Tibial nerve (tissue), 3 donors: ENCODE measurements around the gene TLN1.

Experiments used
- CTCF ChIP-seq, 5 experiments: fragments of 200-600 bp in 3 of 5; fragments of 450-650 bp in 2 of 5; sonication (generic) in 3 of 5; IDR thresholded peaks; one replicate each; pipeline ENCODE4 v1.5.1; 2016 to 2019; ENCODE audit warnings: antibody characterized with exemption in 5 of 5, mild to moderate bottlenecking in 3 of 5, moderate library complexity in 2 of 5
- POLR2A ChIP-seq, 2 donors: fragments of 450-650 bp; IDR thresholded peaks; one replicate each; pipeline ENCODE4 v1.6.1; 2017; ENCODE audit warnings: antibody characterized with exemption in 2 of 2, mild to moderate bottlenecking in 2 of 2, moderate library complexity in 2 of 2

DNA sequence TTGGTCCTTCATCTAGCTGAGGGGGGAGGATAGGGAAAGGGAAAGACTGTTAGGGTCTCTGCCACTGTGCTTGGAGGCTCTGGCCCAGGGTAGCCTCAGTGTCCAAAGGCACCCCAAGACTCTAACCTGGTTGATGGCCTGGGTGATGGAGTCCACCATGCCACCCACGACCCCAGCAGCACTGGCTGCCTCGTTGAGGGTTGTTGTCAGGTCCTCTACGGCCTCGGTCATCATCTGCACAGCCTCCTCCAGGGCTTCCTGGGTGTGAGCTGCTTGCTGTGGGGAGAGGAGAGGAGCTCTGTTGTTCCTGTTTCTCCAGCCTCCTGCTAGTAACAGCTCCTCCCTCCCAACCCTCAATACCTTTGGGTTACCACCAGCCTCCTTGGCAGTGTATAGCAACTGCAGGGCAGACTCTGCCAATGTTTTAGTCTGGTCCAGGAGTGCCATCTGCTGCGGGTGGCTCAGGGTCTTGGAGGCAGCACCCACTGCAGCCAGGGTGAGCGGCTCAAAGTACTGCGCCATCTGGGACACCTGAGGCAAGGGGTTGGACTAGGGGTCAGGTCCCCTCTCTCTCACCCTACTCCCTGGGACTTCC lies 26.1 kb downstream of the TLN1 start:
- TF ChIP-seq POLR2A (IDR thresholded peaks at IDR 0.05) = no peak
- TF ChIP-seq CTCF (IDR thresholded peaks at IDR 0.05) = no peak
